ENCODE data around the gene PCDH15.

PCDH15 gene

DNA sequence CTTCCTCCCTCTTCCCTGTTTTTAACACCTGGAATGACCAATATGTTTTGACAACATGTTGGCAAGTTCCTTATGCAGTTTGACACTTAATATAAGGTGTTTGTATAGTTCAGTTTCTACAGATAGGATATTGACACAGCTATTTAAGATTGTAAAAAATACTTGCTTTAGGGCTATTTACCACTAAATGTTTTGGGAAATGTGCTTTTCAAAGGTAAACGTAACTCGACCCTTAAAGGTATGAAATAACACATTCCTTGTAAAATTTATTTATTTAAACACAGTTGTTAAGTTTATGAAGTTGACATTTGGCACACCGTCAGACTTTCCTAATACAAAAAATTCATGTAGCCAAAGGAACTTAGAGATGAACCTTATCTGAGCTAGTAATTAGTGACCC lies 817.6 kb downstream of the PCDH15 start:
- in situ Hi-C loops (cut with MboI; ENCODE audit: low sequenced_read_pairs, unreplicated experiment): no loop called here
- DNase-seq (ENCODE audit: low spot score): no peak
- TF ChIP-seq, protein P1, sequence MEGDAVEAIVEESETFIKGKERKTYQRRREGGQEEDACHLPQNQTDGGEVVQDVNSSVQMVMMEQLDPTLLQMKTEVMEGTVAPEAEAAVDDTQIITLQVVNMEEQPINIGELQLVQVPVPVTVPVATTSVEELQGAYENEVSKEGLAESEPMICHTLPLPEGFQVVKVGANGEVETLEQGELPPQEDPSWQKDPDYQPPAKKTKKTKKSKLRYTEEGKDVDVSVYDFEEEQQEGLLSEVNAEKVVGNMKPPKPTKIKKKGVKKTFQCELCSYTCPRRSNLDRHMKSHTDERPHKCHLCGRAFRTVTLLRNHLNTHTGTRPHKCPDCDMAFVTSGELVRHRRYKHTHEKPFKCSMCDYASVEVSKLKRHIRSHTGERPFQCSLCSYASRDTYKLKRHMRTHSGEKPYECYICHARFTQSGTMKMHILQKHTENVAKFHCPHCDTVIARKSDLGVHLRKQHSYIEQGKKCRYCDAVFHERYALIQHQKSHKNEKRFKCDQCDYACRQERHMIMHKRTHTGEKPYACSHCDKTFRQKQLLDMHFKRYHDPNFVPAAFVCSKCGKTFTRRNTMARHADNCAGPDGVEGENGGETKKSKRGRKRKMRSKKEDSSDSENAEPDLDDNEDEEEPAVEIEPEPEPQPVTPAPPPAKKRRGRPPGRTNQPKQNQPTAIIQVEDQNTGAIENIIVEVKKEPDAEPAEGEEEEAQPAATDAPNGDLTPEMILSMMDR (IDR thresholded peaks at IDR 0.05; ENCODE audit: borderline replicate concordance, control extremely low read depth, extremely low read depth, insufficient read depth, missing control alignments): no peak

DNA sequence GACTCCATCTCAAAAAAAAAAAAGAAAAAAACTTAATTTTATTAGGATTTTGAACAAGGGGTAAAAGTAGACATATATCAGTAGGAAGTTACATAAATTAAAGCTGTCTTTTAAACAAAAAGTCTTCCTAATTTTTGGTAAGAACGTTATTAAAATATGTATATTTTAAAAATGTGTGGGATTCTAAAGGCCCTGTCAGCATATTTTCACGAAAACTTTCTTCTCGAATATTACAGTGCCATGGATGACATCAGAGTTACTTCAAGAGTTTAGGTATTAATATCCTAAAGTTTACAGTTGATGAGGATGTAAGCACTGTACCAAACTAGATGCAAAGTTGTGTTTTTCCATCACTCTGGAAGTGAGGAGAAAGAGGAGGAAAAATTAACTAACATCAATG lies 820.8 kb downstream of the PCDH15 start:
- in situ Hi-C loops (cut with MboI; ENCODE audit: low sequenced_read_pairs, unreplicated experiment): no loop called here
- no peak for DNase-seq (ENCODE audit: low spot score)
- TF ChIP-seq, protein P1 (IDR thresholded peaks at IDR 0.05; ENCODE audit: borderline replicate concordance, control extremely low read depth, extremely low read depth, insufficient read depth, missing control alignments): no peak

DNA sequence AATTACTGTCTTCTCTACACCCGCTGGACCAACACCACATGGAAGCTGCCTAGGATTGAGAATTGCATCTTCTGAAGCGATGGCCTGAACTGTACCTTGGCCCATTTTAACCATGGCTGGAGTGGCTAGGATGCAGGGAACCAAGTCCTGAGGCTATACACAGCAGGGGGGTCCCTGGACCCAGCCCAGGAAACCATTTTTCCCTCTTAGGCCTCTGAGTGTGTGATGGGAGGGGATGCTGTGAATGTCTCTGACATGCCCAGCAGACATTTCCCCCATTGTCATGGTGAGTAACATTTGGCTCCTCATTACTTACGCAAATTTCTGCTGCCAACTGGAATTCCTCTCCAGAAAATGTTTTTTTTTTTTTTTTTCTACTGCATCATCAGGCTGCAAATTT lies 822.7 kb downstream of the PCDH15 start:
- TF ChIP-seq, protein P1 (IDR thresholded peaks at IDR 0.05; ENCODE audit: borderline replicate concordance, control extremely low read depth, extremely low read depth, insufficient read depth, missing control alignments): no peak
- in situ Hi-C loops (cut with MboI; ENCODE audit: low sequenced_read_pairs, unreplicated experiment): no loop called here
- DNase-seq (ENCODE audit: low spot score): no peak

DNA sequence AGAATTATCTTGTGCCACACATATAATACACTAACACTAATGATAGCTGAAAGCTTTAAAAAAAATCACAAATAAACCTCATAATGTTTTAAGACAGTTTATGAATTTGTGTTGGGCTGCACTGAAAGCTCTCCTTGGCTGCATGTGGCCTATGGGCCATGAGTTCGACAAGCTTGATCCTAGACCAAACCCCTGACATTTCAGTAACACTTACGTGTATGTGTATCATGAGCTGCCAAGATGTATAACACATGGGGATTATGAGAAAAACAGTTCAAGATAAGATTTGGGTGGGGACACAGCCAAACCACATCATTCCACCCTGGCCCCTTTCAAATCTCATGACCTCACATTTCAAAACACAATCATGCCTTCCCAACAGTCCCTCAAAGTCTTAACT lies 823.8 kb downstream of the PCDH15 start:
- no peak for DNase-seq (ENCODE audit: low spot score)
- in situ Hi-C loops (cut with MboI; ENCODE audit: low sequenced_read_pairs, unreplicated experiment): no loop called here
- TF ChIP-seq, protein P1 (IDR thresholded peaks at IDR 0.05; ENCODE audit: borderline replicate concordance, control extremely low read depth, extremely low read depth, insufficient read depth, missing control alignments): no peak

DNA sequence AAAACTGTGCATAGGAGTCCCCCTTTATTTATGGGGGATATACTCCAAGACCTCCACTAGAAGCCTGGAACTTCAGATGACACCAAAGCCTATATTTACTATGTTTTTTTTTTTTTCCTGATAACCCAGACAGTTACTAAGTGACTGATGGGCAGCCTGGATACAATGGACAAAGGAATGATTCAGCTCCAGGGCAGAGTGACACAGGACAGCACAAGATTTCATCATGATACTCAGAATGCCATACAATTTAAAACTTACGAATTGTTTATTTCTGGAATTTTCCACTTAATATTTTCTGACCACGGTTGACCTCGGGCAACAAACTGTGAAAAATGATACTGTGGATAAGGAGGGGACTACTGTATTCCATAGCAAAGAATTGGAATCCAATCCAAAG lies 843.6 kb downstream of the PCDH15 start:
- TF ChIP-seq, protein P1 (IDR thresholded peaks at IDR 0.05; ENCODE audit: borderline replicate concordance, control extremely low read depth, extremely low read depth, insufficient read depth, missing control alignments): no peak
- in situ Hi-C loops (cut with MboI; ENCODE audit: low sequenced_read_pairs, unreplicated experiment): no loop called here
- DNase-seq (ENCODE audit: low spot score): no peak

DNA sequence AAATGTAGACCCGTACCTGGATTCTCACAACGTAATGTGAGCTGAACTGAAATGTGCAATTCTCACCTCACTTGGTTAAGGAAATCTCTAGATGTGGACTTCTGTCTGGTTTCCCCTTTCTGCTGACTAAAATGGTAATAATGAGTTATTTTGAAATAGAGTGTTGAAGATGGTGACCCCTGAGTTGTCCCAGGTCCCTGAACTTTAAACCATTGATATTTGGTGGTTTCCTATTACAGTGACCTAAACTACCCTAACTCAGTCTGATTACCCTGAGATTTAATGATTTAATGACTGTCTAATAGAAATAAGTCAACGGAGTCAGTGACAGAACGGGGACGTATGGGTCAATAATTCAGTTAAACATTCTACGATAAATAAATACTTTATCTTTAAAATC lies 845.9 kb downstream of the PCDH15 start:
- in situ Hi-C loops (cut with MboI; ENCODE audit: low sequenced_read_pairs, unreplicated experiment): no loop called here
- TF ChIP-seq, protein P1 (IDR thresholded peaks at IDR 0.05; ENCODE audit: borderline replicate concordance, control extremely low read depth, extremely low read depth, insufficient read depth, missing control alignments): no peak
- no peak for DNase-seq (ENCODE audit: low spot score)
